ENCODE measurements around the gene SBNO1.
"Not testable (repeated sequence)": the region's sequence is repeated elsewhere in the genome, so short reads cannot be mapped to it uniquely, and the experiment has no call there.

GRCh38 chr12:123371667-123372368 lies 7.2 kb upstream of the SBNO1 start:
- not testable (repeated sequence) for TF ChIP-seq CTCF (IDR thresholded peaks at IDR 0.05; ENCODE audit: low read depth, low read length, poor library complexity, severe bottlenecking); EZH2phosphoT487 (IDR thresholded peaks at IDR 0.05; ENCODE audit: borderline replicate concordance, low read length)

All from DOHH2 (cell line).